NCI-H2107 treated with DMSO at 0.1 percent for 48 hours (cell line): ENCODE data around the gene KCP.
A peak's percentile ranks its signal among the peaks of the same experiment; 100 is the strongest.

Experiments used
- DNase-seq: peaks from one replicate; lab custom pipeline; 2025; ENCODE audit not compliant: unreplicated experiment; lab: John Stamatoyannopoulos, UW

KCP gene

GRCh38 chr7:128908750-128909624 lies 1.5 kb downstream of the KCP start:
- no peak for DNase-seq

GRCh38 chr7:128906766-128907559 lies 3.5 kb downstream of the KCP start:
- DNase-seq: no peak

GRCh38 chr7:128906001-128906765 lies 4.3 kb downstream of the KCP start:
- no peak for DNase-seq

- DNase-seq: peak; percentile 50
Measured at GRCh38 chr7:128904381-128905197, 5.9 kb downstream of the KCP start.

GRCh38 chr7:128903621-128904361 lies 6.7 kb downstream of the KCP start:
- DNase-seq: no peak

- no peak for DNase-seq
Measured at GRCh38 chr7:128902761-128903585, 7.5 kb downstream of the KCP start.

GRCh38 chr7:128900237-128900636 lies 10.3 kb downstream of the KCP start:
- DNase-seq: no peak

- DNase-seq: no peak
Measured at GRCh38 chr7:128899392-128899791, 11.1 kb downstream of the KCP start.

- no peak for DNase-seq
Measured at GRCh38 chr7:128895320-128895719, 15.2 kb downstream of the KCP start.

GRCh38 chr7:128894101-128894440 lies 16.4 kb downstream of the KCP start:
- no peak for DNase-seq

- no peak for DNase-seq
Measured at GRCh38 chr7:128893251-128894100, 17.0 kb downstream of the KCP start.

GRCh38 chr7:128892521-128893250 lies 17.8 kb downstream of the KCP start:
- DNase-seq: no peak

- no peak for DNase-seq
Measured at GRCh38 chr7:128891942-128892269, 18.6 kb downstream of the KCP start.

- no peak for DNase-seq
Measured at GRCh38 chr7:128891110-128891941, 19.2 kb downstream of the KCP start.

GRCh38 chr7:128890306-128891109 lies 20.0 kb downstream of the KCP start:
- DNase-seq: no peak

- no peak for DNase-seq
Measured at GRCh38 chr7:128889121-128889520, 21.4 kb downstream of the KCP start.
